Head of caudate nucleus (tissue), 42 donors: ENCODE data around the gene TBK1.
"Not testable (repeated sequence)": the region's sequence is repeated elsewhere in the genome, so short reads cannot be mapped to it uniquely, and the experiment has no call there.

ENCODE experiments used
- DNase-seq, 42 donors: peaks; one replicate each; pipeline versions ENCODE4 v3.0.0 to v3.0.0-alpha.2; 2020 to 2021; ENCODE audit warnings: mixed read lengths in 7 of 42
- intact Hi-C: fragments of 100-400 bp; cut with DNase I; formaldehyde crosslinking; loops from one replicate; pipeline ENCODE4 v1.15.0; 2022

Gene TBK1

GRCh38 chr12:64530566-64530965 is 78.6 kb downstream of the TBK1 start:
- intact Hi-C loops: no loop called here
- DNase-seq: no peak

GRCh38 chr12:64531665-64532334 is 79.9 kb downstream of the TBK1 start:
- intact Hi-C loops: no loop called here
- no peak for DNase-seq

- intact Hi-C loops: no loop called here
Observed at GRCh38 chr12:64532734-64533351, 80.9 kb downstream of the TBK1 start.

GRCh38 chr12:64534672-64535199 is 82.8 kb downstream of the TBK1 start:
- intact Hi-C loops: no loop called here

More at GRCh38 chr12:64532734-64533351, 80.9 kb downstream of the TBK1 start:
- DNase-seq: no peak

GRCh38 chr12:64538121-64538520 is 86.2 kb downstream of the TBK1 start:
- intact Hi-C loops: no loop called here
- no peak for DNase-seq

More at GRCh38 chr12:64534672-64535199, 82.8 kb downstream of the TBK1 start:
- no peak for DNase-seq

- DNase-seq: peak in 1 of 42 donors; percentile 19
- intact Hi-C loops: not testable (repeated sequence)
Observed at GRCh38 chr12:64542409-64543047, 90.6 kb downstream of the TBK1 start.

GRCh38 chr12:64544371-64545080 is 92.6 kb downstream of the TBK1 start:
- intact Hi-C loops: loop anchor here (5.0 kb wide), 1 partner anchor 153 kb away; no protein-coding TSS in a partner anchor
- peak in 1 of 42 donors; percentile 29 for DNase-seq

GRCh38 chr12:64545081-64545382 is 93.1 kb downstream of the TBK1 start:
- intact Hi-C loops: loop anchor here (5.0 kb wide), 1 partner anchor 152 kb away; no protein-coding TSS in a partner anchor
- no peak for DNase-seq

- DNase-seq: no peak
- intact Hi-C loops: loop anchor here (5.0 kb wide), 1 partner anchor 148 kb away; no protein-coding TSS in a partner anchor
Observed at GRCh38 chr12:64549108-64549507, 97.2 kb downstream of the TBK1 start.

GRCh38 chr12:64550755-64551154 is 98.8 kb downstream of the TBK1 start:
- no peak for DNase-seq
- intact Hi-C loops: no loop called here

- DNase-seq: no peak
- intact Hi-C loops: no loop called here
Observed at GRCh38 chr12:64551676-64552075, 99.8 kb downstream of the TBK1 start.
